HepG2 (cell line): ENCODE data around the gene ETV5. TPM values are rescaled to one million over a fixed set of nuclear protein-coding genes. Genes with fewer than 3 reads are reported as not detected.
A peak's percentile ranks its signal among the peaks of the same experiment; 100 is the strongest.

ENCODE experiments used
- GATAD2A ChIP-seq: IDR thresholded peaks from 2 replicates; pipeline ENCODE4 v1.6.1; 2016
- HDAC2 ChIP-seq: sonication (generic); formaldehyde crosslinking; IDR thresholded peaks from 2 replicates; pipeline ENCODE4 v1.4.0; 2020; ENCODE audit warnings: missing genetic modification reagents
- JUND ChIP-seq: sonication (generic); formaldehyde crosslinking; IDR thresholded peaks from 2 replicates; pipeline ENCODE4 v1.8.0; 2022; ENCODE audit warnings: mild to moderate bottlenecking, missing genetic modification reagents
- NR2F6 ChIP-seq, 2 experiments: IDR thresholded peaks; 2 replicates each; pipeline ENCODE4 v1.6.1; 2016; ENCODE audit warnings: antibody characterized with exemption in 1 of 2, mild to moderate bottlenecking in 1 of 2
- PAX8 ChIP-seq: sonication (generic); formaldehyde crosslinking; IDR thresholded peaks from 2 replicates; pipeline ENCODE4 v1.8.0; 2022; ENCODE audit warnings: mild to moderate bottlenecking, missing genetic modification reagents, borderline replicate concordance
- RBM22 ChIP-seq: fragments of 200-400 bp; formaldehyde crosslinking; optimal IDR thresholded peaks from 2 replicates; pipeline ENCODE3; 2017; ENCODE audit warnings: mild to moderate bottlenecking, low read length, moderate library complexity
- SOX13 ChIP-seq, 3 experiments: fragments of 450-650 bp in 1 of 3; sonication (generic) in 1 of 3; formaldehyde crosslinking in 1 of 3; IDR thresholded peaks in 2 of 3; conservative IDR thresholded peaks in 1 of 3; 2 replicates each; pipeline versions ENCODE4 v1.5.0 to v1.6.1; 2016 to 2020; ENCODE audit warnings: antibody characterized with exemption in 1 of 3, mild to moderate bottlenecking in 1 of 3, missing compliant biosample characterization in 1 of 3, missing genetic modification reagents in 1 of 3, moderate library complexity in 1 of 3
- SOX5 ChIP-seq: IDR thresholded peaks from 2 replicates; pipeline ENCODE4 v1.6.1; 2016; ENCODE audit warnings: borderline replicate concordance
- TCF7 ChIP-seq: sonication (generic); IDR thresholded peaks from 2 replicates; pipeline ENCODE4 v1.6.1; 2016; ENCODE audit warnings: antibody characterized with exemption, low read depth
- ZNF331 ChIP-seq: sonication (generic); formaldehyde crosslinking; IDR thresholded peaks from 2 replicates; pipeline ENCODE4 v1.4.0; 2020; ENCODE audit warnings: missing genetic modification reagents
- polyA plus RNA-seq, 8 experiments: library from polyadenylated mRNA; depleted of rRNA in 3 of 8; stranded (reverse) in 7 of 8; unstranded in 1 of 8; fragments of >200 nt; fragmentation: Illumina TruSeq in 4 of 8; extraction: Trizol in 4 of 8; gene quantifications; 2 replicates each; pipeline versions ENCODE4 v1.2.1 to v1.2.3, GENCODE V29; 2011 to 2016; ENCODE audit warnings: low read depth in 4 of 8, missing spikeins in 1 of 8, mixed read lengths in 1 of 8; ENCODE audit not compliant: insufficient read depth in 1 of 8
- total RNA-seq, 5 experiments: library from RNA; depleted of rRNA; stranded (reverse); fragments of >200 nt; fragmentation: Illumina TruSeq; extraction: Trizol; gene quantifications; 2 replicates each; pipeline ENCODE4 v1.2.3, GENCODE V29; 2016; ENCODE audit warnings: low read depth in 1 of 5
- TF ChIP-seq, protein P1 (sequence below): IDR thresholded peaks from 2 replicates; pipeline ENCODE4 v1.4.0; 2020; ENCODE audit warnings: mild to moderate bottlenecking, missing genetic modification reagents
- TF ChIP-seq, protein P2 (sequence below): sonication (generic); formaldehyde crosslinking; IDR thresholded peaks from 2 replicates; pipeline ENCODE4 v1.5.0; 2020; ENCODE audit warnings: mild to moderate bottlenecking, missing genetic modification reagents, borderline replicate concordance
- TF ChIP-seq, protein P3 (sequence below): sonication (generic); formaldehyde crosslinking; IDR thresholded peaks from 2 replicates; pipeline ENCODE4 v1.4.0; 2020; ENCODE audit warnings: missing genetic modification reagents, borderline replicate concordance
- TF ChIP-seq, protein P4 (sequence below): sonication (generic); formaldehyde crosslinking; IDR thresholded peaks from 2 replicates; pipeline ENCODE4 v1.4.0; 2020; ENCODE audit warnings: missing genetic modification reagents
- TF ChIP-seq, protein P5 (sequence below): sonication (generic); formaldehyde crosslinking; IDR thresholded peaks from 2 replicates; pipeline ENCODE4 v1.8.1; 2023; ENCODE audit warnings: mild to moderate bottlenecking, moderate library complexity, missing genetic modification reagents

Gene ETV5
- total and polyA plus RNA-seq, 2 of the 13 experiments (the other 11 are each of a cell fraction or from before 2014, with no cell fraction given): 52.9 to 57.2 TPM

DNA sequence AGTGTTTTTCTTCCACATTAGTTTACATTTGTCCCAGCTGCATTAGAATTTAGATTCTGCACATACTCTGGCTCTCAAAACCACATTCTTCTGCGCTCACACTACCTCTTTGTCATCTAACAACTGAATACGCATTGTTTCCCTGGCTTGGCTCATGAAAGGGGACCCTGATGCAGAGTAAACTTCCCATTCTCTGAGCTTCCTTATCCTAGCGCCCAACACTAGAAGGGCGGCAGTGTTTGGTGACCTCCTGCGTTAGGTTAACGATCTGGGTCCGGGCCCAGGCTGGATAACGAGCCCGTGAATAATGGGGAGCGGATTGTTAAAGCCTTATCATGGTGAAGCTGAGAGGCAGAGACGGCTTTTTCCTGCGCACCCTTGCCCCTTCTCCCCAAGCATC lies 63.9 kb downstream of the ETV5 start (continued):
- TF ChIP-seq, protein P1, sequence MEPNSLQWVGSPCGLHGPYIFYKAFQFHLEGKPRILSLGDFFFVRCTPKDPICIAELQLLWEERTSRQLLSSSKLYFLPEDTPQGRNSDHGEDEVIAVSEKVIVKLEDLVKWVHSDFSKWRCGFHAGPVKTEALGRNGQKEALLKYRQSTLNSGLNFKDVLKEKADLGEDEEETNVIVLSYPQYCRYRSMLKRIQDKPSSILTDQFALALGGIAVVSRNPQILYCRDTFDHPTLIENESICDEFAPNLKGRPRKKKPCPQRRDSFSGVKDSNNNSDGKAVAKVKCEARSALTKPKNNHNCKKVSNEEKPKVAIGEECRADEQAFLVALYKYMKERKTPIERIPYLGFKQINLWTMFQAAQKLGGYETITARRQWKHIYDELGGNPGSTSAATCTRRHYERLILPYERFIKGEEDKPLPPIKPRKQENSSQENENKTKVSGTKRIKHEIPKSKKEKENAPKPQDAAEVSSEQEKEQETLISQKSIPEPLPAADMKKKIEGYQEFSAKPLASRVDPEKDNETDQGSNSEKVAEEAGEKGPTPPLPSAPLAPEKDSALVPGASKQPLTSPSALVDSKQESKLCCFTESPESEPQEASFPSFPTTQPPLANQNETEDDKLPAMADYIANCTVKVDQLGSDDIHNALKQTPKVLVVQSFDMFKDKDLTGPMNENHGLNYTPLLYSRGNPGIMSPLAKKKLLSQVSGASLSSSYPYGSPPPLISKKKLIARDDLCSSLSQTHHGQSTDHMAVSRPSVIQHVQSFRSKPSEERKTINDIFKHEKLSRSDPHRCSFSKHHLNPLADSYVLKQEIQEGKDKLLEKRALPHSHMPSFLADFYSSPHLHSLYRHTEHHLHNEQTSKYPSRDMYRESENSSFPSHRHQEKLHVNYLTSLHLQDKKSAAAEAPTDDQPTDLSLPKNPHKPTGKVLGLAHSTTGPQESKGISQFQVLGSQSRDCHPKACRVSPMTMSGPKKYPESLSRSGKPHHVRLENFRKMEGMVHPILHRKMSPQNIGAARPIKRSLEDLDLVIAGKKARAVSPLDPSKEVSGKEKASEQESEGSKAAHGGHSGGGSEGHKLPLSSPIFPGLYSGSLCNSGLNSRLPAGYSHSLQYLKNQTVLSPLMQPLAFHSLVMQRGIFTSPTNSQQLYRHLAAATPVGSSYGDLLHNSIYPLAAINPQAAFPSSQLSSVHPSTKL: peak; percentile 48; the same call in 1 of the 2 replicates
- TF ChIP-seq GATAD2A (CRISPR knock-in tag) (peak; percentile 57; the same call in 1 of the 2 replicates), JUND (CRISPR knock-in tag) (no peak), HDAC2 (CRISPR knock-in tag) (0 out of 2 replicates have a peak, but pooled peaks have one; percentile 32), ZNF331 (CRISPR knock-in tag) (0 out of 2 replicates have a peak, but pooled peaks have one; percentile 32), SOX13 (IDR thresholded peaks at IDR 0.05) (peak; percentile 85), SOX13 (CRISPR knock-in tag; conservative IDR thresholded peaks at IDR 0.05 in 1 of 2, IDR thresholded peaks at IDR 0.05 in 1 of 2) (peak in 1 of 2 experiments; percentile 96; a peak in 2 of 4 replicates), SOX5 (CRISPR knock-in tag) (peak; percentile 97), TCF7 (peak; percentile 31; the same call in 1 of the 2 replicates), PAX8 (no peak), NR2F6 (IDR thresholded peaks at IDR 0.05) (0 out of 2 replicates have a peak, but pooled peaks have one; percentile 12), NR2F6 (CRISPR knock-in tag; IDR thresholded peaks at IDR 0.05) (peak; percentile 71), RBM22 (peak; percentile 84)
- TF ChIP-seq, protein P2, sequence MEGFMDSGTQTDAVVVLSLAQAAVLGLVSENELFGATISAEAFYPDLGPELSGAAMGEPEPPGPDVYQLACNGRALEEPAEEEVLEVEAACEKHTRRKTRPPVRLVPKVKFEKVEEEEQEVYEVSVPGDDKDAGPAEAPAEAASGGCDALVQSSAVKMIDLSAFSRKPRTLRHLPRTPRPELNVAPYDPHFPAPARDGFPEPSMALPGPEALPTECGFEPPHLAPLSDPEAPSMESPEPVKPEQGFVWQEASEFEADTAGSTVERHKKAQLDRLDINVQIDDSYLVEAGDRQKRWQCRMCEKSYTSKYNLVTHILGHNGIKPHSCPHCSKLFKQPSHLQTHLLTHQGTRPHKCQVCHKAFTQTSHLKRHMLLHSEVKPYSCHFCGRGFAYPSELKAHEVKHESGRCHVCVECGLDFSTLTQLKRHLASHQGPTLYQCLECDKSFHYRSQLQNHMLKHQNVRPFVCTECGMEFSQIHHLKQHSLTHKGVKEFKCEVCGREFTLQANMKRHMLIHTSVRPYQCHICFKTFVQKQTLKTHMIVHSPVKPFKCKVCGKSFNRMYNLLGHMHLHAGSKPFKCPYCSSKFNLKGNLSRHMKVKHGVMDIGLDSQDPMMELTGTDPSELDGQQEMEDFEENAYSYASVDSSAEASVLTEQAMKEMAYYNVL (CRISPR knock-in tag): no peak
- TF ChIP-seq, protein P3, sequence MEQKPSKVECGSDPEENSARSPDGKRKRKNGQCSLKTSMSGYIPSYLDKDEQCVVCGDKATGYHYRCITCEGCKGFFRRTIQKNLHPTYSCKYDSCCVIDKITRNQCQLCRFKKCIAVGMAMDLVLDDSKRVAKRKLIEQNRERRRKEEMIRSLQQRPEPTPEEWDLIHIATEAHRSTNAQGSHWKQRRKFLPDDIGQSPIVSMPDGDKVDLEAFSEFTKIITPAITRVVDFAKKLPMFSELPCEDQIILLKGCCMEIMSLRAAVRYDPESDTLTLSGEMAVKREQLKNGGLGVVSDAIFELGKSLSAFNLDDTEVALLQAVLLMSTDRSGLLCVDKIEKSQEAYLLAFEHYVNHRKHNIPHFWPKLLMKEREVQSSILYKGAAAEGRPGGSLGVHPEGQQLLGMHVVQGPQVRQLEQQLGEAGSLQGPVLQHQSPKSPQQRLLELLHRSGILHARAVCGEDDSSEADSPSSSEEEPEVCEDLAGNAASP: peak; percentile 69; the same call in 1 of the 2 replicates
- TF ChIP-seq, protein P4, sequence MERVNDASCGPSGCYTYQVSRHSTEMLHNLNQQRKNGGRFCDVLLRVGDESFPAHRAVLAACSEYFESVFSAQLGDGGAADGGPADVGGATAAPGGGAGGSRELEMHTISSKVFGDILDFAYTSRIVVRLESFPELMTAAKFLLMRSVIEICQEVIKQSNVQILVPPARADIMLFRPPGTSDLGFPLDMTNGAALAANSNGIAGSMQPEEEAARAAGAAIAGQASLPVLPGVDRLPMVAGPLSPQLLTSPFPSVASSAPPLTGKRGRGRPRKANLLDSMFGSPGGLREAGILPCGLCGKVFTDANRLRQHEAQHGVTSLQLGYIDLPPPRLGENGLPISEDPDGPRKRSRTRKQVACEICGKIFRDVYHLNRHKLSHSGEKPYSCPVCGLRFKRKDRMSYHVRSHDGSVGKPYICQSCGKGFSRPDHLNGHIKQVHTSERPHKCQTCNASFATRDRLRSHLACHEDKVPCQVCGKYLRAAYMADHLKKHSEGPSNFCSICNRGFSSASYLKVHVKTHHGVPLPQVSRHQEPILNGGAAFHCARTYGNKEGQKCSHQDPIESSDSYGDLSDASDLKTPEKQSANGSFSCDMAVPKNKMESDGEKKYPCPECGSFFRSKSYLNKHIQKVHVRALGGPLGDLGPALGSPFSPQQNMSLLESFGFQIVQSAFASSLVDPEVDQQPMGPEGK (CRISPR knock-in tag): 0 out of 2 replicates have a peak, but pooled peaks have one; percentile 8
- TF ChIP-seq, protein P5, sequence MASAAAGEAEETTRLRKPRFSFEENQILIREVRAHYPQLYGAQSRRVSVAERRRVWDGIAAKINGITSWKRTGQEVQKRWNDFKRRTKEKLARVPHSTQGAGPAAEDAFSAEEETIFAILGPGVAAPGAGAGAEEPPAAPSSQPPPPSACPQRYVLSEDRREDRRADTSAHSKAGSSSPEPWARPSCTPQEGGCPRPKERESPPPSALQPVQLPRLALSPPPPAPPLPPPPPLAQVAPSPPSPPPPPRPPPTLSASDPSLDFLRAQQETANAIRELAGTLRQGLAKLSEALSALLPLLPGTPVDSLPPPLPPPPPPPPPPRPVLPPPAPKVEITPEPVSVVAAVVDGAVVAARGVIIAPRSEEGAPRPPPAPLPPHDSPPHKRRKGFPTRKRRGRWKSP (CRISPR knock-in tag): peak; percentile 50; the same call in 1 of the 2 replicates
